22Rv1 (cell line): ENCODE results near the gene PSKH1.

ENCODE experiments used
- CTCF ChIP-seq: fragments of 450-650 bp; IDR thresholded peaks from 2 replicates; pipeline ENCODE4 v1.5.1; 2017; ENCODE audit warnings: mild to moderate bottlenecking
- ZFX ChIP-seq: fragments of 450-650 bp; IDR thresholded peaks from 2 replicates; pipeline ENCODE4 v1.6.1; 2017; ENCODE audit warnings: antibody characterized with exemption, borderline replicate concordance

- TF ChIP-seq CTCF (no peak), ZFX (no peak)
These were observed 42.0 kb downstream of the PSKH1 start for GRCh38 chr16:67935101-67935401.
